Left lung (tissue), 10 donors: ENCODE results near the gene FHOD3. TPM values are rescaled to one million over a fixed set of nuclear protein-coding genes. Genes with fewer than 3 reads are reported as not detected.

ENCODE experiments used
- ATAC-seq: fragments of 200-7000 bp; cut with Tn5 transposase; one replicate; pipeline ENCODE4 v1.9.1; 2020; ENCODE audit warnings: moderate library complexity
- DNase-seq, 4 donors: peaks; one replicate each; pipeline ENCODE4 v3.0.0-alpha.2; 2013 to 2020
- H3K27ac ChIP-seq, 2 donors: fragments of 200-600 bp; sonication (generic) in 1 of 2; one replicate each; pipeline versions ENCODE4 v1.5.0 to v1.8.0; 2020 to 2021
- H3K27me3 ChIP-seq, 2 donors: fragments of 200-600 bp; sonication (generic) in 1 of 2; one replicate each; pipeline versions ENCODE4 v1.5.0 to v1.8.0; 2020 to 2021
- H3K36me3 ChIP-seq, 2 donors: fragments of 200-600 bp; sonication (generic) in 1 of 2; one replicate each; pipeline versions ENCODE4 v1.5.0 to v1.8.0; 2020 to 2021
- H3K4me1 ChIP-seq, 2 donors: fragments of 200-600 bp; one replicate each; pipeline ENCODE4 v1.8.0; 2021
- H3K4me3 ChIP-seq, 2 donors: fragments of 200-600 bp; sonication (generic) in 1 of 2; one replicate each; pipeline versions ENCODE4 v1.5.0 to v1.8.0; 2020 to 2021; ENCODE audit warnings: mild to moderate bottlenecking in 1 of 2
- H3K9me3 ChIP-seq, 2 donors: fragments of 200-600 bp; sonication (generic) in 1 of 2; one replicate each; pipeline versions ENCODE4 v1.5.0 to v1.8.0; 2020 to 2021
- CTCF ChIP-seq, 2 donors: fragments of 200-600 bp; sonication (generic) in 1 of 2; IDR thresholded peaks; one replicate each; pipeline versions ENCODE4 v1.5.0 to v1.8.0; 2021; ENCODE audit warnings: antibody characterized with exemption in 2 of 2
- intact Hi-C, 2 donors: fragments of 100-400 bp; cut with DNase I; formaldehyde crosslinking; loops; one replicate each; pipeline versions ENCODE4 v1.11.2 to v1.14.2; 2022
- polyA plus RNA-seq, 6 donors: library from polyadenylated mRNA; unstranded; fragments of 120-200 nt; gene quantifications; one replicate each; pipeline ENCODE4 v1.2.1, GENCODE V29; 2013; ENCODE audit not compliant: insufficient read length in 6 of 6
- total RNA-seq, 2 donors: library from RNA; stranded (reverse); fragmentation: NEBNext Ultra II Directional; extraction: Animal tissue kit (Norgen Biotek cat#: 25700); gene quantifications; one replicate each; pipeline ENCODE4 v1.2.1, GENCODE V29; 2021
- donor health status: DM: no; HTN: yes; CAD: no.
- donor health status: DM: no; HTN: no; CAD: no.

The FHOD3 gene
- total and polyA plus RNA-seq, 8 donors, result 0.55 to 2.9 (median 1.5) TPM

DNA sequence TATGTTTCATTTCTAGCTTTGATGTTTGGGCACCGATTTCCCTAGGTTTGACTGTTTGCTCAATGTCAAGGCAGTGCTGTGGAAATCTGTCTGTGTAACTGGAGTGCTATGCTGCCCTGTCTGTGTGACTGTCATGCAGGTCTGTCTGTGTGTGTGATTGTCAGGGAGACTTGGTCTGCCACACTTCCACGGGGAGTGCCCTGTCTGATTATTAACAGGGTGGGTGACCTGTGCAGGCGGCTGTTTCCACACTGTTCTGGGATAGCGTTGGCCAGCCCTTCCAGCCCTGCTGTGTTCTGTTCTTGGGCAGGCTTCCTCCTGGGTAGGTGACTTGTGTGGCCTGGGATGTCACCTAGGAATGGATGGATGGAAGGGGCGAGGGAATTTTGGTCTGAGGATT lies 85.3 kb downstream of the FHOD3 start:
- H3K4me3 ChIP-seq, result no peak overlapping the region
- ATAC-seq, result no peak
- no peak overlapping the region for H3K27ac ChIP-seq
- H3K9me3 ChIP-seq, result no peaks in the 10 kb centered on the region
- no peak for TF ChIP-seq CTCF (IDR thresholded peaks at IDR 0.05)
- intact Hi-C loops, result no loop called here
- no peaks in the 10 kb centered on the region for H3K4me1 ChIP-seq
- DNase-seq, result no peak
- no peaks in the 10 kb centered on the region for H3K36me3 ChIP-seq
- no peaks in the 10 kb centered on the region for H3K27me3 ChIP-seq

- intact Hi-C loops, result no loop called here
- TF ChIP-seq CTCF (IDR thresholded peaks at IDR 0.05), result no peak
- DNase-seq (no peak), ATAC-seq (no peak)
- no peaks in the 10 kb centered on the region for H3K36me3 ChIP-seq
- no peak overlapping the region for H3K4me3 ChIP-seq
- no peaks in the 10 kb centered on the region for H3K27me3 ChIP-seq
- no peaks in the 10 kb centered on the region for H3K4me1 ChIP-seq
- H3K27ac ChIP-seq, result no peak overlapping the region
- no peaks in the 10 kb centered on the region for H3K9me3 ChIP-seq
These were observed 88.8 kb downstream of the FHOD3 start for GRCh38 chr18:36386150-36386920.

- intact Hi-C loops, result no loop called here
- DNase-seq (no peak), ATAC-seq (no peak)
- Histone ChIP-seq H3K36me3 (no peaks in the 10 kb centered on the region), H3K4me3 (no peak overlapping the region), H3K27ac (no peak overlapping the region), H3K9me3 (no peaks in the 10 kb centered on the region), H3K27me3 (no peaks in the 10 kb centered on the region), H3K4me1 (no peaks in the 10 kb centered on the region)
- TF ChIP-seq CTCF (IDR thresholded peaks at IDR 0.05), result no peak
These were observed 89.8 kb downstream of the FHOD3 start for GRCh38 chr18:36387310-36387709.

GRCh38 chr18:36388310-36388709 lies 90.8 kb downstream of the FHOD3 start:
- no peak for ATAC-seq
- no peak overlapping the region for H3K27ac ChIP-seq
- no peak for TF ChIP-seq CTCF (IDR thresholded peaks at IDR 0.05)

DNA sequence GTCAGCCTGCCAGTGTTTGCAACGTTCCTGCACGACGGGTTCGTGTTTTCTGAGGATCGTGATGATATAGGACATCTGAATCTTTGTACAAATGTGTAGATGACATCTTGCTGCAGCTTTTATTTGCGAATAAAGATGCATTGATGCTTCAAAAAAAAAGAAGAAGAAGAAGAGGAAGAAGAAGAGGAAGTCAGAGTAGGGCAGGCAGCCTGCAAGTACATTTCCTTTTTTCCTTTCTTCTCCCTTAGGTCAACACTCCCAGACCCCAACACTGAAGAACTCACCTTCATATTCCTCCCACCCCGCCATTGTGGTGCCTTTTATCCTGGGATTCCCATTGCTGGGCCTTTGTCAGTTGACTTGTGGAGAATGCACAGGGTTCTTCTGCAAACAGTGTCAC lies 91.5 kb downstream of the FHOD3 start:
- no peak overlapping the region for H3K4me3 ChIP-seq
- no peaks in the 10 kb centered on the region for H3K9me3 ChIP-seq
- intact Hi-C loops, result no loop called here
- no peak for ATAC-seq
- DNase-seq, result no peak
- TF ChIP-seq CTCF (IDR thresholded peaks at IDR 0.05), result no peak
- no peaks in the 10 kb centered on the region for H3K4me1 ChIP-seq
- H3K27ac ChIP-seq, result no peak overlapping the region
- H3K36me3 ChIP-seq, result no peaks in the 10 kb centered on the region
- H3K27me3 ChIP-seq, result no peaks in the 10 kb centered on the region

More at GRCh38 chr18:36388310-36388709, 90.8 kb downstream of the FHOD3 start:
- Histone ChIP-seq H3K27me3 (no peaks in the 10 kb centered on the region), H3K9me3 (no peaks in the 10 kb centered on the region), H3K4me3 (no peak overlapping the region), H3K36me3 (no peaks in the 10 kb centered on the region), H3K4me1 (no peaks in the 10 kb centered on the region)
- intact Hi-C loops, result no loop called here
- DNase-seq, result no peak
